ENCODE data around the gene SLC7A10.

Gene SLC7A10

DNA sequence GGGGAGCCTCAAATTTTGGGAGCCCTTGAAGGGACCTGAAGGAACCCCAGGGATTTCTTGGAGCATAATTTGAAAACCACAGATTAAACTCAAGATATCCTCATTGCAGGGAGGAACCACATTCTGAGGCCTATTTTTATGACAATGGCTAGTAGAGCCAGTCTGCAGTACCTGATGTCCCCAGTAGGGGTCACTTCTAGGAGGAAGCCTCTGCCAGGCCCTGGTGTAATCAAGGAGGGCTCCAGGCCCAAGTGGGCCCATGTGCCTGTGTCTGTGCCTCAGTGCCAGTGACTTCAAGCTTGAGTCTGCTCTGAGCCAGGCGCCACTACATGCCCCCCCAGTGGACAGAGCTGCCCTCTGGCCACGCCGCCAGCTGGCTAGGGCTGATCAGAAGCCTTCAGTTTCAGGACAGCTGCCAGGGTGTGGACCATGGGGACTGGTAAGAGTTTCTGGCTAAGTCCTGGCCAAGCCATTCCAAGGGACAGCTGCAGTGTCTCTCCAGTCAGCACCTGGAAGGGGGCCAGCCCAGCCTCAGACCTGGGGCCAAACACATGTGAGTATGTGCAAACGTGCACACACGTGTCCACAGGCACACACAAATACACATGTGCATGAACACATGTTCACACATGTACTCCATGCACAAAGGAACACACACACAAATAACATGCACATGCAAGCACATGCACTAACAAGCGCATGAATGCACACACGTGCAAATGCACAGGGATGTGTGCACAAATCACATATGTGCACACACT is 20.5 kb upstream of the SLC7A10 start:
- DNase-seq (ENCODE audit: low read depth) = peak; percentile 31
- TF ChIP-seq, protein P1, sequence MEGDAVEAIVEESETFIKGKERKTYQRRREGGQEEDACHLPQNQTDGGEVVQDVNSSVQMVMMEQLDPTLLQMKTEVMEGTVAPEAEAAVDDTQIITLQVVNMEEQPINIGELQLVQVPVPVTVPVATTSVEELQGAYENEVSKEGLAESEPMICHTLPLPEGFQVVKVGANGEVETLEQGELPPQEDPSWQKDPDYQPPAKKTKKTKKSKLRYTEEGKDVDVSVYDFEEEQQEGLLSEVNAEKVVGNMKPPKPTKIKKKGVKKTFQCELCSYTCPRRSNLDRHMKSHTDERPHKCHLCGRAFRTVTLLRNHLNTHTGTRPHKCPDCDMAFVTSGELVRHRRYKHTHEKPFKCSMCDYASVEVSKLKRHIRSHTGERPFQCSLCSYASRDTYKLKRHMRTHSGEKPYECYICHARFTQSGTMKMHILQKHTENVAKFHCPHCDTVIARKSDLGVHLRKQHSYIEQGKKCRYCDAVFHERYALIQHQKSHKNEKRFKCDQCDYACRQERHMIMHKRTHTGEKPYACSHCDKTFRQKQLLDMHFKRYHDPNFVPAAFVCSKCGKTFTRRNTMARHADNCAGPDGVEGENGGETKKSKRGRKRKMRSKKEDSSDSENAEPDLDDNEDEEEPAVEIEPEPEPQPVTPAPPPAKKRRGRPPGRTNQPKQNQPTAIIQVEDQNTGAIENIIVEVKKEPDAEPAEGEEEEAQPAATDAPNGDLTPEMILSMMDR (IDR thresholded peaks at IDR 0.05; ENCODE audit: low read length, missing control alignments) = peak; percentile 59
- H3K4me3 ChIP-seq (replicated peaks; ENCODE audit: low read depth, low read length) = no peak overlapping the region

DNA sequence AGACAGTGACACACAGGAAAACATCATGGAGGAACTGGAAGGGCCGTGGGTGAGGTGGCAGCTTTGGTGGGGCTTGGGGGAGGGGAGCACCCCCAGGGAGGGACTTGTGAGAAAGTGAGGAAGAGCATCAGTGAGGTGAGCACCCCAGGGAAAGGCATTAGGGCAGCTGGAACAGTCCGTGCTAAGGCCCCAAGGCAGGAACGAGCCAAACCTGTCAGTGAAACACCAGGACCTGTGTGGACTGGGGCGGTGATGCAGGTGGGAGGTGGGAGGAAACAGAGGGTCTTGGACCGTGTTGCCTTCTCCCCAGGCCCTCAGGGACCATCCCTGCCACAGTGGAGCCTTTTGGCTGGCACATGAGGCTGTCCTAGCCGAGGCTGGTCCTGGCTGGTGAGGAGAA is 17.3 kb upstream of the SLC7A10 start:
- no peak overlapping the region for H3K4me3 ChIP-seq (replicated peaks; ENCODE audit: low read depth, low read length)
- TF ChIP-seq, protein P1 (IDR thresholded peaks at IDR 0.05; ENCODE audit: low read length, missing control alignments) = no peak
- DNase-seq (ENCODE audit: low read depth) = no peak

DNA sequence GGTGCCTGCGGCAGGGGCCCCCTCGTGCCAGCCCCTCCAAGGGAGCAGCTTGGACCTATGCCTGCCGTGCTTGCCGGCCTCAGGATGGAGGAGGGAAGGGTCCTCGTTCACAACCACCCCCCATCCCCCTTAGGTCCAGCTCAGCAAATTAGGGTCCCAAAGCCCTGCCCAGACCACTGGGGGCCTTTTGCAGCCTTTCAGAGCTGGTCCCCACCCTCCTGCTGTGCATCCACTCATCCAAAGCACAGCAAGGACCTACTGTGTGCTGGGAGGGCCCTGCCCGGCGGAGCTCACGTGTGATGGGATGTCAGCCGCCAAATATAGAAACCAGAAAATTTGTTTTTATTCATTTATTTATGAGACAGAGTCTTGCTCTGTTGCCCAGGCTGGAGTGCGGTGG is 16.5 kb upstream of the SLC7A10 start:
- TF ChIP-seq, protein P1 (IDR thresholded peaks at IDR 0.05; ENCODE audit: low read length, missing control alignments) = no peak
- no peak overlapping the region for H3K4me3 ChIP-seq (replicated peaks; ENCODE audit: low read depth, low read length)
- DNase-seq (ENCODE audit: low read depth) = no peak

DNA sequence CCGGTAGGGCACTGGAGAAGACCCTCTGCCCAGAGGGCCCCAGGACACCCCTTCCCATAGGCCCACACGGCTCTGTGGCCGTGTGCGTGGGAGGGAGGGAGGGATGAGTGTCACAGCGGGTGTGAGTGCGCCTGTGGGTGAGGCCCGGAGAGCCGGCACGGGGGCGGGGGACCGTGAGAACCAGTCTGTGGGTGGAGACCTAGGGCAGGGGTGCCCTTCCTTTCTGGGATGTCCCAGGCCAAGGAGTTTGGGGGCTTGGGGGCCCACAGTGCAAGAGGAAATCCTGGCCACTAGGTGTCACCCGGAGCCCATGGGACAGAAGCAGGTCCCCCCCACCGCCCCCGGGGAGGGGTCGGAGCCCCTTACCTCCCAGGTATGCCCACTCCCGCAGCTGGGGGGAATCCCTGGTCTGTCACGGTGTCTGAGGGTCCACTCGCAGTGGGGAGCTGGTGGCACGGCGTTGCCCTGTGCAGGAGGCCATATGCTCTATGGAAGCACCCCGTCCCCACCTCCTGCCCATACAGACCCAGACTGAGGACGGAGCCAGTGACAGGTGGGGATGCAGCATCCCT is 16.0 kb upstream of the SLC7A10 start:
- no peak overlapping the region for H3K4me3 ChIP-seq (replicated peaks; ENCODE audit: low read depth, low read length)
- no peak for DNase-seq (ENCODE audit: low read depth)
- TF ChIP-seq, protein P1 (IDR thresholded peaks at IDR 0.05; ENCODE audit: low read length, missing control alignments) = peak; percentile 49

DNA sequence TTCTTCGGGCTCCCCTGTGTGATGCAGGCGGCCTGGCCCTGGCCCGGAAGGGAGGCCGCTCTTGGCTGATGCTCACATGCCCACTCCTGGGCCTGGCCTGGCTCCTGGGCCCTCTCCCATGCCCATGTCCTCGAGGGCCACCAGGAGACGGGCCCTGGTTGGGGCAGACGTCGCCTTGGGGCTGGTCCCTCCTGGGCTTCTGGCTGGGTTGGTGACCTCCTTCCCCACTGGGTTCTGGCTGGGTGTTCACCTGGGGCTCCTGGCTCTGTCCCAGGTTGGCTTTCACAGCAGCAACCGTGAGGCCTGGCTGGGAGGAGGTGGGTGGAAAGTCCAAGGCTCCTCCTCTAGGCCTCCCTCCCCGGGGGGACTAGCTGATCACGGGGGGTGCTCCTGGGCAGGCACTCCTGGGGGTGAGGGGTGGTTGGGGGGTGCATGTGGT is 15.5 kb upstream of the SLC7A10 start:
- no peak for DNase-seq (ENCODE audit: low read depth)
- TF ChIP-seq, protein P1 (IDR thresholded peaks at IDR 0.05; ENCODE audit: low read length, missing control alignments) = no peak
- H3K4me3 ChIP-seq (replicated peaks; ENCODE audit: low read depth, low read length) = no peak overlapping the region

DNA sequence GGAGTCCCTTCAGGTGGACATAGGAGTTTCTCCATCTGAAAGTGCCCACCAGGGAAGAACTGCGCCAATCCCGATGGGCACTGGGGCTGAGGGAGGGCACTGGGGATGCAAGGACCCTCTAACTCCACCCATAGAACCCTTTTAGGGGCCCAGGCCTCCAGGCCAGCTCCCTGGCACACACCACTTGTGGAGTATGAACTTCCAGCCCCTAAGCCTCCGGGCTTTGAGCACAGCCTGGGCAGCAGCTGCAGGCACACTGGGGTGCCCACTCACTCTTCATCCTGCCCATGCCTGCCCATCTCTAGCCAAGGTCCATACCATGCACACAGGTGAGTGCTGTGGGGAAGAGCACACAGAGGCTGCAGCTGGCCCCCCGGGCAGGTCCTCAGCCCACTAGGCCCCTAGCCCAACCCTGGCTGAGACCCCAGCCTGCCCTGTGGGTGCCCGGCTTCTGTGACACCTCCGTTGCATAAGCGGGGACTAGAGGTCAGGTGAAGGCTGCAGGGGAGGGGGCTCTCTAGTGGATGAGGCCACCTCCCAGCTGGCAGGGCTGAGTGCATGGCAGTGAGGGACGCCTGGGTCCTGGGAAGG is 14.6 kb upstream of the SLC7A10 start:
- TF ChIP-seq, protein P1 (IDR thresholded peaks at IDR 0.05; ENCODE audit: low read length, missing control alignments) = no peak
- no peak overlapping the region for H3K4me3 ChIP-seq (replicated peaks; ENCODE audit: low read depth, low read length)
- no peak for DNase-seq (ENCODE audit: low read depth)
